H9 (cell line): ENCODE results near the gene TRAIP. TPM values are rescaled to one million over a fixed set of nuclear protein-coding genes. Genes with fewer than 3 reads are reported as not detected.

ENCODE experiments used
- DNase-seq: peaks from one replicate; pipeline ENCODE4 v3.0.0-alpha.2; 2017
- H2AFZ ChIP-seq: one replicate; pipeline ENCODE4 v1.6.1; 2013; ENCODE audit warnings: mild to moderate bottlenecking, low read length, control low read depth, moderate library complexity
- H2AK5ac ChIP-seq: 2 replicates; pipeline ENCODE4 v1.6.1; 2013; ENCODE audit warnings: low read length, control low read depth, mixed read lengths; ENCODE audit not compliant: insufficient read length
- H2BK120ac ChIP-seq: one replicate; pipeline ENCODE4 v1.6.1; 2013; ENCODE audit warnings: low read depth, mild to moderate bottlenecking, low read length, control low read depth, inconsistent platforms; ENCODE audit not compliant: poor library complexity, severe bottlenecking
- H2BK12ac ChIP-seq: 2 replicates; pipeline ENCODE4 v1.6.1; 2013; ENCODE audit warnings: low read length, control low read depth, mixed read lengths, low read depth; ENCODE audit not compliant: insufficient read length
- H2BK15ac ChIP-seq: 2 replicates; pipeline ENCODE4 v1.6.1; 2013; ENCODE audit warnings: low read depth, low read length, control low read depth
- H2BK20ac ChIP-seq: one replicate; pipeline ENCODE4 v1.6.1; 2013; ENCODE audit warnings: low read depth, mild to moderate bottlenecking, low read length, control low read depth, inconsistent platforms; ENCODE audit not compliant: poor library complexity, severe bottlenecking
- H2BK5ac ChIP-seq: 2 replicates; pipeline ENCODE4 v1.6.1; 2013; ENCODE audit warnings: low read length, control low read depth, mixed read lengths; ENCODE audit not compliant: insufficient read length
- H3K14ac ChIP-seq: 2 replicates; pipeline ENCODE4 v1.6.1; 2013; ENCODE audit warnings: low read length, control low read depth; ENCODE audit not compliant: insufficient read depth
- H3K18ac ChIP-seq: 2 replicates; pipeline ENCODE4 v1.6.1; 2013; ENCODE audit warnings: low read depth, mild to moderate bottlenecking, mixed read lengths, low read length, control low read depth; ENCODE audit not compliant: insufficient read length
- H3K23ac ChIP-seq: 2 replicates; pipeline ENCODE4 v1.6.1; 2013; ENCODE audit warnings: low read length, control low read depth, mixed read lengths, low read depth; ENCODE audit not compliant: insufficient read length
- H3K23me2 ChIP-seq: 2 replicates; pipeline ENCODE4 v1.6.1; 2013; ENCODE audit warnings: low read depth, mild to moderate bottlenecking, mixed read lengths, low read length, control low read depth; ENCODE audit not compliant: insufficient read length, poor library complexity, severe bottlenecking
- H3K27ac ChIP-seq: 2 replicates; pipeline ENCODE4 v1.5.1; 2013; ENCODE audit warnings: low read length, control low read depth, mixed read lengths, low read depth; ENCODE audit not compliant: insufficient read length
- H3K27me3 ChIP-seq: 2 replicates; pipeline ENCODE4 v1.6.1; 2013; ENCODE audit warnings: low read length, control low read depth, inconsistent platforms; ENCODE audit not compliant: insufficient read depth
- H3K4ac ChIP-seq: 2 replicates; pipeline ENCODE4 v1.6.1; 2013; ENCODE audit warnings: low read depth, mild to moderate bottlenecking, control low read depth, inconsistent platforms, low read length, moderate library complexity
- H3K4me1 ChIP-seq: 2 replicates; pipeline ENCODE4 v1.6.1; 2013; ENCODE audit warnings: low read length, control low read depth, inconsistent platforms; ENCODE audit not compliant: insufficient read depth
- H3K4me2 ChIP-seq: 2 replicates; pipeline ENCODE4 v1.6.1; 2013; ENCODE audit warnings: low read length, control low read depth, mixed read lengths; ENCODE audit not compliant: insufficient read length, insufficient read depth
- H3K56ac ChIP-seq: 2 replicates; pipeline ENCODE4 v1.6.1; 2013; ENCODE audit warnings: low read depth, mild to moderate bottlenecking, mixed read lengths, low read length, control low read depth; ENCODE audit not compliant: insufficient read length
- H3K79me1 ChIP-seq: 2 replicates; pipeline ENCODE4 v1.6.1; 2013; ENCODE audit warnings: low read depth, mild to moderate bottlenecking, moderate library complexity, low read length, control low read depth, inconsistent platforms; ENCODE audit not compliant: insufficient read depth, poor library complexity, severe bottlenecking
- H3K79me2 ChIP-seq: 2 replicates; pipeline ENCODE4 v1.6.1; 2013; ENCODE audit warnings: low read length, control low read depth, inconsistent platforms; ENCODE audit not compliant: insufficient read depth
- H3K9ac ChIP-seq: 2 replicates; pipeline ENCODE4 v1.6.1; 2013; ENCODE audit warnings: low read length, control low read depth, mixed read lengths; ENCODE audit not compliant: insufficient read length; ENCODE audit errors: extremely low read depth
- H3K9me3 ChIP-seq: one replicate; pipeline ENCODE4 v1.6.1; 2013; ENCODE audit warnings: low read depth, low read length, inconsistent platforms; ENCODE audit not compliant: control insufficient read depth
- H3T11ph ChIP-seq: one replicate; pipeline ENCODE4 v1.6.1; 2013; ENCODE audit warnings: mild to moderate bottlenecking, low read length, control low read depth, inconsistent platforms
- H4K20me1 ChIP-seq: one replicate; pipeline ENCODE4 v1.6.1; 2013; ENCODE audit not compliant: control insufficient read depth, insufficient read length, insufficient read depth
- H4K5ac ChIP-seq: 2 replicates; pipeline ENCODE4 v1.6.1; 2013; ENCODE audit warnings: low read depth, mild to moderate bottlenecking, mixed read lengths, low read length, control low read depth; ENCODE audit not compliant: insufficient read length
- H4K8ac ChIP-seq: replicated peaks from 2 replicates; pipeline ENCODE4 v1.6.1; 2013; ENCODE audit warnings: low read length, control low read depth, mixed read lengths, low read depth; ENCODE audit not compliant: insufficient read length
- H4K91ac ChIP-seq: 2 replicates; pipeline ENCODE4 v1.6.1; 2013; ENCODE audit warnings: low read depth, mild to moderate bottlenecking, moderate library complexity, mixed read lengths, low read length, control low read depth; ENCODE audit not compliant: insufficient read length
- H3K27ac Mint-ChIP-seq, 3 experiments: 2 replicates in 2 of 3; 3 replicates in 1 of 3; pipeline ENCODE4 v1.8.0; 2020 to 2021; ENCODE audit warnings: mixed read lengths in 3 of 3, mild to moderate bottlenecking in 1 of 3, moderate library complexity in 1 of 3
- H3K27me3 Mint-ChIP-seq: 2 replicates; pipeline ENCODE4 v1.8.0; 2021; ENCODE audit warnings: low read depth, mild to moderate bottlenecking, moderate library complexity, mixed read lengths
- H3K36me3 Mint-ChIP-seq, 3 experiments: 2 replicates in 2 of 3; 3 replicates in 1 of 3; pipeline ENCODE4 v1.8.0; 2020 to 2021; ENCODE audit warnings: low read depth in 3 of 3, mixed read lengths in 3 of 3; ENCODE audit not compliant: insufficient read depth in 1 of 3
- H3K4me1 Mint-ChIP-seq, 2 experiments: 2 replicates each; pipeline ENCODE4 v1.8.0; 2020; ENCODE audit warnings: mixed read lengths in 2 of 2
- H3K4me3 Mint-ChIP-seq, 2 experiments: 2 replicates in 1 of 2; 3 replicates in 1 of 2; pipeline ENCODE4 v1.8.0; 2020 to 2021; ENCODE audit warnings: mild to moderate bottlenecking in 2 of 2, mixed read lengths in 2 of 2, moderate library complexity in 1 of 2
- H3K9me3 Mint-ChIP-seq, 2 experiments: 2 replicates in 1 of 2; 3 replicates in 1 of 2; pipeline ENCODE4 v1.8.0; 2020; ENCODE audit warnings: mild to moderate bottlenecking in 2 of 2, mixed read lengths in 2 of 2, moderate library complexity in 1 of 2
- WGBS: extraction: QIAGEN DNeasy Blood & Tissue Kit; methylation state at CpG from one replicate; pipeline ENCODE4 v1.1.7; 2013; ENCODE audit warnings: missing lambda C conversion rate, low lambda C conversion rate, mixed read lengths; ENCODE audit not compliant: insufficient read length; ENCODE audit errors: extremely low coverage; 5-methylcytosine and 5-hydroxymethylcytosine counted together
- total RNA-seq: library from RNA; stranded (reverse); gene quantifications from 2 replicates; pipeline ENCODE4 v1.2.1, GENCODE V29; 2021
- TF ChIP-seq, protein P1 (sequence below): fragments of 200-600 bp; sonication (generic); conservative IDR thresholded peaks from 3 replicates; pipeline ENCODE4 v1.8.0; 2021; ENCODE audit warnings: antibody characterized with exemption, mild to moderate bottlenecking

TRAIP gene
- total RNA-seq, 1 experiment from 2014 or later = 36.7 TPM

DNA sequence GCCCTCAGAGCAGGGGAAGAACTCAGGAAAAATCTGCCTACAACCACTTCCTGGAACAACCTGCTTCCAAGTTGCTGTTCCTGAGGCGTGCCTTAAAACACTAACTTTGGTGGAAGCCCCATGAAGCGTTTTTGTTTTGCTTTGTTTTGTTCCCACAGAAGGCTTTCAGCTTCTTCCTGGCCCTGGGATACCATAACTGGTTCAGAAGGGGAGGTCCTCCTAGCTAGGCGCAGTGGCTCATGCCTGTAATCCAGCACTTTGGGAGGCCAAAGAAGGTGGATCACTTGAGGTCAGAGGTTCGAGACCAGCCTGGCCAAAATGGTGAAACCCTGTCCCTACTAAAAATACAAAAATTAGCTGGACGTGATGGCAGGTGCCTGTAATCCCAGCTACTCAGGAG lies 68.8 kb downstream of the TRAIP start:
- H2BK120ac ChIP-seq = no peak overlapping the region
- H4K91ac ChIP-seq = no peak overlapping the region
- peaks cover 5% of the 10 kb centered on the region for H3K23me2 ChIP-seq
- no peak overlapping the region for H2AFZ ChIP-seq
- no peak overlapping the region for H3K4ac ChIP-seq
- peaks cover 4% of the 10 kb centered on the region for H3K79me1 ChIP-seq
- peaks cover 10 to 21% (median 20%) of the 10 kb centered on the region in 3 experiments for H3K36me3 Mint-ChIP-seq
- H3K9me3 Mint-ChIP-seq = no peaks in the 10 kb centered on the region; a peak in 1 of 5 replicates
- H3K27me3 ChIP-seq = no peaks in the 10 kb centered on the region; the same call in 1 of the 2 replicates
- no peak overlapping the region for H3K27ac ChIP-seq
- H3K79me2 ChIP-seq = peaks cover 2% of the 10 kb centered on the region; the same call in 1 of the 2 replicates
- H2AK5ac ChIP-seq = no peak overlapping the region
- no peak overlapping the region for H3K18ac ChIP-seq
- no peak overlapping the region for H3T11ph ChIP-seq
- WGBS = no CpG with 5 or more reads among the region's 5 CpGs
- no peak overlapping the region for H3K4me3 Mint-ChIP-seq
- no peak overlapping the region for H4K5ac ChIP-seq
- H3K56ac ChIP-seq = no peak overlapping the region
- H3K23ac ChIP-seq = no peak overlapping the region
- no peak overlapping the region for H2BK15ac ChIP-seq
- H3K27ac Mint-ChIP-seq = no peak overlapping the region; a peak in 1 of 7 replicates
- H3K4me2 ChIP-seq = no peak overlapping the region
- H4K20me1 ChIP-seq = no peaks in the 10 kb centered on the region
- H3K14ac ChIP-seq = no peak overlapping the region
- TF ChIP-seq, protein P1, sequence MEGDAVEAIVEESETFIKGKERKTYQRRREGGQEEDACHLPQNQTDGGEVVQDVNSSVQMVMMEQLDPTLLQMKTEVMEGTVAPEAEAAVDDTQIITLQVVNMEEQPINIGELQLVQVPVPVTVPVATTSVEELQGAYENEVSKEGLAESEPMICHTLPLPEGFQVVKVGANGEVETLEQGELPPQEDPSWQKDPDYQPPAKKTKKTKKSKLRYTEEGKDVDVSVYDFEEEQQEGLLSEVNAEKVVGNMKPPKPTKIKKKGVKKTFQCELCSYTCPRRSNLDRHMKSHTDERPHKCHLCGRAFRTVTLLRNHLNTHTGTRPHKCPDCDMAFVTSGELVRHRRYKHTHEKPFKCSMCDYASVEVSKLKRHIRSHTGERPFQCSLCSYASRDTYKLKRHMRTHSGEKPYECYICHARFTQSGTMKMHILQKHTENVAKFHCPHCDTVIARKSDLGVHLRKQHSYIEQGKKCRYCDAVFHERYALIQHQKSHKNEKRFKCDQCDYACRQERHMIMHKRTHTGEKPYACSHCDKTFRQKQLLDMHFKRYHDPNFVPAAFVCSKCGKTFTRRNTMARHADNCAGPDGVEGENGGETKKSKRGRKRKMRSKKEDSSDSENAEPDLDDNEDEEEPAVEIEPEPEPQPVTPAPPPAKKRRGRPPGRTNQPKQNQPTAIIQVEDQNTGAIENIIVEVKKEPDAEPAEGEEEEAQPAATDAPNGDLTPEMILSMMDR = no peak
- no peaks in the 10 kb centered on the region for H3K4me1 ChIP-seq
- H2BK12ac ChIP-seq = no peak overlapping the region
- peaks cover 15 to 23% of the 10 kb centered on the region in 2 experiments for H3K4me1 Mint-ChIP-seq
- no peak for DNase-seq
- H4K8ac ChIP-seq = no peak overlapping the region
- no peaks in the 10 kb centered on the region; the same call in 1 of the 2 replicates for H3K27me3 Mint-ChIP-seq
- H2BK20ac ChIP-seq = no peak overlapping the region
- no peaks in the 10 kb centered on the region for H3K9me3 ChIP-seq
- no peak overlapping the region for H3K9ac ChIP-seq
- H2BK5ac ChIP-seq = no peak overlapping the region
